Measurements from ENCODE around the gene LZTR1.
A peak's percentile ranks its signal among the peaks of the same experiment; 100 is the strongest.
"Not testable (repeated sequence)": the region's sequence is repeated elsewhere in the genome, so short reads cannot be mapped to it uniquely, and the experiment has no call there.

LZTR1 gene

DNA sequence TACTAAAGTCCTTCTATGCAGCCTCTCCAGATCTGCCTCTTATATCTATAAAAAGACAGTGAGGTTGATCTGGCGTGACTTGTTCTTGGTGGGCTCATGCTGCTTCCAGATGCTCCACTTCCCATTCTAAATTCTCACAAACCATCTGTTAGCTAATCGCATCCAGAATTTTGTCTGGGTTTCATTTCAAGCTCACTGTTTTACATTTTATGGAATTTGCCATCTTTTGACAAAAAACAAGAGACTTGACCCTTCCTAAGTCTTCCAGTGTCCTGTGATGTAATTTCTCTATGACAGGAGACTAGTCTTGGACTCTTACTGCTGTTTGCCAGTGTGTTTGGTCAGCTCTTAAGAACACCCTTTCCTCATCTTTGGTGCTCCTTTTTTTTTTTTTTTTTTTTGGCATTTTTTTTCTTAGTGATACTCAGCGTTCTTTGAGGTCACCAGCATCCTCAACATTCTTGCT, 41.9 kb upstream of the LZTR1 start:
- H3K4me1 Mint-ChIP-seq: peaks cover 29% of the 10 kb centered on the region

DNA sequence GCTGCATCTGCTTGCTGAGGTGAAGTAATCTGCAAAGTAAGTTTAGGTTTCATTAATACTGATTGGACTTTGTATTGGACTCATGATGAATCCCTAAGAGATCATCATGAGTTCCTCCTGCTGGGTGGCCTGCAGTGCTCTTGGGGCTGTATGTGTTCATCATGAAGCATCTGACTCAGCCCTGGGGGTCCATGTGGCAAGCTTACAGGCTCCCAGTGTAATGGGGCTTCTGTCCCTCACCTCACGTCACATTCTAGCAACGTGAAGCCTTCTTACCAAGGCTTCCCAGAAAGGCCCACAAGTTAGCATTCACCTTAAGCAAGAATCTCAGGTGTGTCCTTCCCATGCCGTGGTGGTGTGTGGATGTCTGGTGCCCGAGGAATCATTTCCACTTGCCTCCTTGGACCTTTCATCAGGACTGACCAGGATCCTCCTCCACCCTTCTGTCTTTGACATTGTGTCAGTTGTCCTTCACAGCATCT, 41.2 kb upstream of the LZTR1 start:
- TF ChIP-seq, protein P1, sequence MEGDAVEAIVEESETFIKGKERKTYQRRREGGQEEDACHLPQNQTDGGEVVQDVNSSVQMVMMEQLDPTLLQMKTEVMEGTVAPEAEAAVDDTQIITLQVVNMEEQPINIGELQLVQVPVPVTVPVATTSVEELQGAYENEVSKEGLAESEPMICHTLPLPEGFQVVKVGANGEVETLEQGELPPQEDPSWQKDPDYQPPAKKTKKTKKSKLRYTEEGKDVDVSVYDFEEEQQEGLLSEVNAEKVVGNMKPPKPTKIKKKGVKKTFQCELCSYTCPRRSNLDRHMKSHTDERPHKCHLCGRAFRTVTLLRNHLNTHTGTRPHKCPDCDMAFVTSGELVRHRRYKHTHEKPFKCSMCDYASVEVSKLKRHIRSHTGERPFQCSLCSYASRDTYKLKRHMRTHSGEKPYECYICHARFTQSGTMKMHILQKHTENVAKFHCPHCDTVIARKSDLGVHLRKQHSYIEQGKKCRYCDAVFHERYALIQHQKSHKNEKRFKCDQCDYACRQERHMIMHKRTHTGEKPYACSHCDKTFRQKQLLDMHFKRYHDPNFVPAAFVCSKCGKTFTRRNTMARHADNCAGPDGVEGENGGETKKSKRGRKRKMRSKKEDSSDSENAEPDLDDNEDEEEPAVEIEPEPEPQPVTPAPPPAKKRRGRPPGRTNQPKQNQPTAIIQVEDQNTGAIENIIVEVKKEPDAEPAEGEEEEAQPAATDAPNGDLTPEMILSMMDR (IDR thresholded peaks at IDR 0.05): no peak
- no peak for DNase-seq
- Mint-ChIP-seq H3K36me3 (ENCODE audit: low read depth) (peaks cover 74% of the 10 kb centered on the region), H3K4me1 (peaks cover 29% of the 10 kb centered on the region), H3K4me3 (no peak overlapping the region), H3K27me3 (ENCODE audit: low read depth, poor library complexity) (no peaks in the 10 kb centered on the region), H3K9me3 (no peaks in the 10 kb centered on the region), H3K27ac (no peak overlapping the region)

More for the DNA sequence above, 41.9 kb upstream of the LZTR1 start:
- peaks cover 73% of the 10 kb centered on the region for H3K36me3 Mint-ChIP-seq (ENCODE audit: low read depth)
- no peak overlapping the region for H3K27ac Mint-ChIP-seq
- H3K4me3 Mint-ChIP-seq: no peak overlapping the region
- no peaks in the 10 kb centered on the region for H3K27me3 Mint-ChIP-seq (ENCODE audit: low read depth, poor library complexity)
- TF ChIP-seq, protein P1 (IDR thresholded peaks at IDR 0.05): no peak
- no peaks in the 10 kb centered on the region for H3K9me3 Mint-ChIP-seq
- no peak for DNase-seq

DNA sequence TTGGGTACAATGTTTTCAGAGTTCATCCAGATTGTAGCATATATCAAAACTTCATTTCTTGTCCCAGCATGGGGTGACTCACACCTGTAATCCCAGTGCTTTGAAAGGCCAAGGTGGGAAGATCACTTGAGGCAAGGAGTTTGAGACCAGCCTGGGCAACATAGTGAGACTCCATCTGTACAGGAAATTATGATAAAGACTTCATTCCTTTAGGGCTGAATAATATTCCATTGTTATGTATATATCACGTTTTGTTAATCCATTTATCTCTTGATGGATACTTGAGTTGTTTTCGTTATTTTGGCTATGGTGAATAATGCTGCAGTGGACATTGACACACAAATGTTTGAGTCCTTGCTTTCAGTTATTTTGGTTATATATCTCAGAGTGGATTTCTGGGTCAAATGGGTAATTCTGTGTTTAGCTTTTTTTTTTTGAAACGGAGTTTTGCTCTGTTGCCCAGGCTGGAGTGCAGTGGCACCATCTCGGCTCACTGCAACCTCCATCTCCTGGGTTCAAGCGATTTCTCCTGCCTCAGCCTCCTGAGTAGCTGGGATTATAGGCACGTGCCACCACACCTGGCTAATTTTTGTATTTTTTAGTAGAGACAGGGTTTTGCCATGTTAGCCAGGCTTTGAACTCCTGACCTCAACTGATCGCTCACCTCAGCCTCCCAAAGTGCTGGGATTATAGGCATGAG, 39.7 kb upstream of the LZTR1 start:
- H3K9me3 Mint-ChIP-seq; H3K4me3 Mint-ChIP-seq; DNase-seq; H3K27me3 Mint-ChIP-seq (ENCODE audit: low read depth, poor library complexity); H3K27ac Mint-ChIP-seq: not testable (repeated sequence)
- peaks cover 72% of the 10 kb centered on the region for H3K36me3 Mint-ChIP-seq (ENCODE audit: low read depth)
- peaks cover 24% of the 10 kb centered on the region for H3K4me1 Mint-ChIP-seq

DNA sequence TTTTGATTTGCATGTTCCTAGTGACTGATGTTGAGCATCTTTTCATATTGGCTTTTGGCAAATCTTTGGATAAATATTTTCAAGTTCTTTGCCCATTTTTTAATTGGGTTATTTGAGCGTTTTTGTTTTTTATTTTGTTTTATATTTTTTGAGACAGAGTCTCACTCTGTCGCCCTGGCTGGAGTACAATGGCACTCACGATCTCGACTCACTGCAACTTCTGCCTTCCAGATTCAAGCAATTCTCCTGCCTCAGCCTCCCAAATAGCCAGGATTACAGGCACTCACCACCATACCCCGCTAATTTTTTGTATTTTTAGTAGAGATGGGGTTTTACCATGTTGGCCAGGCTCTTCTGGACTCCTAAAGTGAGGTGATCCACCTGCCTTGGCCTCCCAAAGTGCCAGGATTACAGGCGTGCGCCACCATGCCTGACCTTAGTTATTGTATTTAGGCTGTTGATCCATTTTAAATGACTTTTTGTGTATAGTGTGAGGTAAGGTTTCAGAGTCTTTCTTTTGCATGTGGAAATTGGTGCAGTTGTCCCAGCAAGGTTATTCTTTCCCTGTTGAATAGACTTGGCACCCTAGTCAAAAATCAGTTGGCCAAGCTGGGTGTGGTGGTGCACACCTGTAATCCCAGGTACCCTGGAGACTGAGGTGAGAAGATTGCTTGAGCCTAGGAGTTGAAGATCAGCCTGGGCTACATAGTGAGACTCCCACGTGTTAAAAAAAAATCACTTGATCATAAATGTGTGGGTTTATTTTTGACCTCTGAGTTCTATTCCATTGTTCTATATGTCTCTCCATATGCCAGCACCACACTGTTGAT, 38.8 kb upstream of the LZTR1 start:
- Mint-ChIP-seq H3K27me3 (ENCODE audit: low read depth, poor library complexity) (no peaks in the 10 kb centered on the region), H3K36me3 (ENCODE audit: low read depth) (peaks cover 69% of the 10 kb centered on the region), H3K9me3 (no peaks in the 10 kb centered on the region), H3K27ac (peak overlapping the region; percentile 32), H3K4me1 (peaks cover 22% of the 10 kb centered on the region), H3K4me3 (no peak overlapping the region)
- DNase-seq: no peak
- TF ChIP-seq, protein P1 (IDR thresholded peaks at IDR 0.05): no peak

DNA sequence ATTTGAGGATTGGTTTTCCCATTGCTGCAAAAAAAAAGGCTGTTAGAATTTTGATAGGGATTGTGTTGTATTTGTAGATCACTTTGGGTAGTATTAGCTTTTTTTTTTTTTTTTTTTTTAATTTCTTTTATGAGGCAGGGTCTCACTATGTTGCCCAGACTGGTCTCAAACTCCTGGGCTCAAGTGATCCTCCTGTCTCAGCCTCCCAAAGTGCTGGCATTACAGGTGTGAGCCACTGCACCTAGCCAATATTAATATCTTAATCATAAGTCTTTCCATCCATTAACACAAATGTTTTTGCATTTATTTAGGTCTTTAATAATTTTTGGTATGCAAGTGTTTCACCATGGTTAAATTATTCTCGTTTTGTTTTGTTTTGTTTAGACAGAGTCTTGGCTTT, 38.1 kb upstream of the LZTR1 start:
- Mint-ChIP-seq H3K4me3 (no peak overlapping the region), H3K4me1 (peaks cover 17% of the 10 kb centered on the region)

DNA sequence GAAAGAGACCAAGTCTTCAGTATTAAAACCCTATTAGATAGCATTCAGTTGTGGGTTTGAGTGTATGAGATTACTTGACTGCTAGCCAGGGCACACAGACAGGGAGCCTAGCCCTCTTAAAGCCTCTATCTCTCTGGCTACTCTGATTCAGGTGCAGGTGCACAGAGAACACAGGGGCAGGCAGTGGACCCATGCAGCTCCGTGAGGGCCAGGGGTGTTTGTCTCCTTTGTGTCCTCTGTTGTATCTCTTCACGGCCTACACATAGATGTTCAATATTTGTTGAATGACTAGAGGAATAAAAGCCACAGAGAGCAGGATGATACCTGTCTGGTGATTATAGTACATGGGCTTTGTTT, 36.5 kb upstream of the LZTR1 start:
- TF ChIP-seq, protein P1 (IDR thresholded peaks at IDR 0.05): no peak
- H3K4me1 Mint-ChIP-seq: peaks cover 20% of the 10 kb centered on the region
- no peak overlapping the region for H3K27ac Mint-ChIP-seq
- no peak overlapping the region for H3K4me3 Mint-ChIP-seq
- H3K9me3 Mint-ChIP-seq: no peaks in the 10 kb centered on the region
- no peaks in the 10 kb centered on the region for H3K27me3 Mint-ChIP-seq (ENCODE audit: low read depth, poor library complexity)
- no peak for DNase-seq
- H3K36me3 Mint-ChIP-seq (ENCODE audit: low read depth): peaks cover 70% of the 10 kb centered on the region

More for the DNA sequence above, 38.1 kb upstream of the LZTR1 start:
- Mint-ChIP-seq H3K9me3 (no peaks in the 10 kb centered on the region), H3K27me3 (ENCODE audit: low read depth, poor library complexity) (no peaks in the 10 kb centered on the region), H3K27ac (no peak overlapping the region), H3K36me3 (ENCODE audit: low read depth) (peaks cover 63% of the 10 kb centered on the region)
- no peak for DNase-seq
- TF ChIP-seq, protein P1 (IDR thresholded peaks at IDR 0.05): no peak

All from nephron progenitor cell (in vitro differentiated cells).